Naive thymus-derived CD8-positive, alpha-beta T cell (primary cell): ENCODE results near the gene LIPG. TPM values are rescaled to one million over a fixed set of nuclear protein-coding genes. Genes with fewer than 3 reads are reported as not detected.

Experiments
- ATAC-seq, 2 donors: fragments of 150-1000 bp; cut with Tn5 transposase in 1 of 2; sonication (Bioruptor Pico), chemical (Tn5 transposase) in 1 of 2; 1 replicate in 1 of 2; 2 replicates in 1 of 2; pipeline ENCODE4 v1.10.0; 2021; ENCODE audit warnings: mild to moderate bottlenecking in 2 of 2, moderate library complexity in 2 of 2
- POLR2A ChIA-PET: fragments of 350-600 bp; sonication (Branson Sonifier 250); formaldehyde crosslinking; loops from one replicate; lab custom pipeline; 2021; ENCODE audit warnings: antibody characterized with exemption; lab: Charles Lee
- DNase-seq, 10 donors: peaks; one replicate each; pipeline versions ENCODE4 v3.0.0 to v3.0.0-alpha.2; 2020 to 2022
- H3K27ac Mint-ChIP-seq, 10 donors: one replicate each; pipeline ENCODE4 v1.8.0; 2020 to 2022; ENCODE audit warnings: mild to moderate bottlenecking in 10 of 10, mixed read lengths in 10 of 10, moderate library complexity in 4 of 10, inconsistent platforms in 1 of 10
- H3K27me3 Mint-ChIP-seq, 5 donors: one replicate each; pipeline ENCODE4 v1.8.0; 2021 to 2022; ENCODE audit warnings: mixed read lengths in 5 of 5
- H3K36me3 Mint-ChIP-seq, 3 donors: one replicate each; pipeline ENCODE4 v1.8.0; 2020 to 2022; ENCODE audit warnings: mixed read lengths in 3 of 3, mild to moderate bottlenecking in 2 of 3, inconsistent platforms in 1 of 3
- H3K4me1 Mint-ChIP-seq, 4 donors: one replicate each; pipeline ENCODE4 v1.8.0; 2021 to 2022; ENCODE audit warnings: mixed read lengths in 4 of 4
- H3K4me3 Mint-ChIP-seq, 10 donors: one replicate each; pipeline ENCODE4 v1.8.0; 2020 to 2022; ENCODE audit warnings: mild to moderate bottlenecking in 10 of 10, mixed read lengths in 10 of 10, moderate library complexity in 6 of 10, inconsistent platforms in 1 of 10
- H3K9me3 Mint-ChIP-seq, 9 donors: one replicate each; pipeline ENCODE4 v1.8.0; 2020 to 2022; ENCODE audit warnings: mixed read lengths in 9 of 9, mild to moderate bottlenecking in 3 of 9, inconsistent platforms in 1 of 9, moderate library complexity in 1 of 9
- polyA plus RNA-seq, 3 donors: library from polyadenylated mRNA; unstranded; fragments of 300-500 nt; fragmentation: Illumina TruSeq; gene quantifications; one replicate each; pipeline ENCODE4 v1.2.3, GENCODE V29; 2021
- total RNA-seq, 8 experiments: library from RNA in 2 of 8; stranded (reverse) in 2 of 8; gene quantifications; one replicate each; pipeline ENCODE4 v1.2.3 and lab custom pipeline; 2021 to 2026

Gene LIPG
- total and polyA plus RNA-seq, 5 experiments from 2014 or later = not detected

DNA sequence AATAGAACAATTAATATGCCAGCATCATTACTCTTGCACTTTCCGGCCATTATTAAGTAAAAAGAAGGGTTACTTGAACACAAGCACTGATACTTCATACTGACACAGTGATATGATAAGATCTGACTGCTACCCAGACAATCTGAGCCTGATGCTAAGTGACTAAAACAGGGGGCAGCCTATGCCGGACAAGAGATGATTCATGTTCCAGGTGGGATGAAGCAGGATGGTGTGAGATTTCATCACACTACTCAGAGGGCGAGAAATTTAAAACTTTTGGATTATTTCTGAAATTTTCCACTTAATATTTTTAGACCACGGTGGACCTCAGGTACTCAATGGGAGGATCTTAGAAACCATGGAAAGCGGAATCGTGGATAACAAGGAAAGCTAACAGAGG is 61.7 kb downstream of the LIPG start:
- POLR2A ChIA-PET = no interaction called here
- no peak for ATAC-seq
- H3K27me3 Mint-ChIP-seq = peaks cover 14 to 39% (median 19%) of the 10 kb centered on the region in 5 donors
- H3K4me3 Mint-ChIP-seq = no peak overlapping the region
- no peak for DNase-seq
- H3K9me3 Mint-ChIP-seq = no peaks in the 10 kb centered on the region
- H3K27ac Mint-ChIP-seq = no peak overlapping the region
- peaks cover 0 to 8% (median 0%) of the 10 kb centered on the region in 4 donors for H3K4me1 Mint-ChIP-seq
- peaks cover 0 to 3% (median 0%) of the 10 kb centered on the region in 3 donors for H3K36me3 Mint-ChIP-seq

DNA sequence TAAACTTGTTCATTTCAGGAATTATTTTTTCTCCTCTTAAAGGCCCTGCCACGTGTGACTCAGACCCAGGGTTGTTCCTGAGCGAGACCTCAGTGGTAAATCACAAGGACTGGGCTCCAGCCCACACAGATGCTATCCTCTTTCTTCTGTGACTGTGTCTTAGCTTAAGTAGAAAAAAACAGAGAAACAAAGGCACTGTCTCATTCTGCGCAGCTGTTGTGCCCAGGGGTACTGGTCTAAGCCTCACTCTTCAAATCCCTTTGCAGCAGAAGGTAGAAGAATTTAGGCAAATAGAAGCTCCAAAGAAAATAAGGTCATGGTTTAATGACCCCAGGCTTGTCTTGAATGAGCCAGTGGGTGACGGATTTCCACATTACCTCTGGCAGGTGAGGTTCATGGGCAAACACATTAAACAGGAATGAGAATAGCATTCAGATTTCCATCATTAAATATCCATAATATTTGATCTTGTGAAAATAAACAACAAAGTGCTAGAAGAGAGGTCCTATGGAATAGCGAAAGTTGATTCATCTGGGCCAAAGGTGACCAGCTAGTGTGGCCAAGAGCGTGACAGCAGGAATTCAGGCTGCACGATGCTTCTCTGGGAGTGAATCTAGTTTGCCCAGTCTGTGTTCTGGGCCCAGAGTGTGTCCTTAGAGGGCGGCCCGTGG is 63.3 kb downstream of the LIPG start:
- ATAC-seq = no peak
- Mint-ChIP-seq H3K27ac (peak overlapping the region in 2 of 10 donors; percentile 37 to 42), H3K36me3 (peaks cover 0 to 3% (median 0%) of the 10 kb centered on the region in 3 donors), H3K4me1 (peaks cover 0 to 8% (median 0%) of the 10 kb centered on the region in 4 donors), H3K9me3 (no peaks in the 10 kb centered on the region), H3K4me3 (no peak overlapping the region), H3K27me3 (peaks cover 14 to 39% (median 19%) of the 10 kb centered on the region in 5 donors)
- POLR2A ChIA-PET = no interaction called here
- DNase-seq = no peak

DNA sequence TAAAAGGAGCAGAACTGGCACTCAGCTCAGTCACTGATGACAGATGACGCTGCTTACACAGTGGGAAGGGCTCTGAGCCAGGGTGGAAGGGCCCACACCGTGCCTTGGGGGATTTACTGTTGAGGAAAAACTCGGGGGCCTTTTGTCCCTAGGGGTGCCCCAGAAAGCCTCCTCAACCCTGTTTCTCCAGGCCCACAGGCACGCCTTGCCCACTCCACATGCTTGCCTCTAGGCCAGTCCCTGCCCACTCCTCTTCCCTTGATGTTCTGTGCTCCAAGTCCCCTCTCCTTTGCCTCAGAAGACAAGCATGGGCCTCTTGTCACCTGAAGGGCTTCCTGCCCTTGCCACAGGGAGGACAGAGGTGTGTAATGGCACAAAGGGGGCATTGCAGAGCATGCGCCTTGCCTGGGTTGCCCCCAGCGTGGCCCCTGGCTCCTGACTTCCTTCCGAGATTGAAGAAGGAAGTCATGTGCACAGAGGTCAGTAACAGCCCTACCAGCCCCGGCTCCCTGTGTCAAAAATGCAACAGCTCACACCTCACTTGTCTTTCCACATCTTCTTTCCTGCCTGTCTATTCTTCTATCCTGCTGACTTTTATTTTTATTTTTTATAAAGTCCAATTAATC is 65.1 kb downstream of the LIPG start:
- Mint-ChIP-seq H3K4me1 (peaks cover 0 to 10% (median 0%) of the 10 kb centered on the region in 4 donors), H3K27me3 (peaks cover 6 to 29% (median 12%) of the 10 kb centered on the region in 5 donors), H3K27ac (no peak overlapping the region), H3K4me3 (no peak overlapping the region), H3K9me3 (no peaks in the 10 kb centered on the region), H3K36me3 (peaks cover 0 to 3% (median 0%) of the 10 kb centered on the region in 3 donors)
- ATAC-seq (no peak), DNase-seq (no peak)
- POLR2A ChIA-PET = no interaction called here

DNA sequence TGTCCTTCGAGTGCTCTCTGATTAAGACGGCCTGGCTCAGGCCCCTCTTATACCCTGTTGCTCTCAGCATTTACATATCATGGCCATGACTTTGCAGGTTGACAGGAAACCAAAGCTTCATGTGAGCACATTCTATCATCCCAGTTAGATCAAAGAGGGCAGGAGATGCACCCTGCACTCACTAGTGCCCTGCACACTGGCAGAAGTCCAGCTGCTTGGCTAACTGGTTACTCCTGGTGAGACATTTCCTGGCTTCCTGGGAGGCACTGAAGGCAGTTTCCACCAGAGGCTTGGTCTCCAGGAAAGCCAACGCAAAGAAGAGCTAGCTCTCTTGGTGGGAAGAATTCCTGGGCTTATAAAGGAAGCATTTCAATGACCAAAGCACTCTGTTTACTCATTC is 66.3 kb downstream of the LIPG start:
- no peak for DNase-seq
- H3K27ac Mint-ChIP-seq = no peak overlapping the region
- ATAC-seq = no peak
- POLR2A ChIA-PET = no interaction called here
- H3K9me3 Mint-ChIP-seq = no peaks in the 10 kb centered on the region
- no peaks in the 10 kb centered on the region for H3K36me3 Mint-ChIP-seq
- H3K4me1 Mint-ChIP-seq = peaks cover 0 to 9% (median 0%) of the 10 kb centered on the region in 4 donors
- no peak overlapping the region for H3K4me3 Mint-ChIP-seq
- peaks cover 3 to 17% (median 5%) of the 10 kb centered on the region in 5 donors for H3K27me3 Mint-ChIP-seq

DNA sequence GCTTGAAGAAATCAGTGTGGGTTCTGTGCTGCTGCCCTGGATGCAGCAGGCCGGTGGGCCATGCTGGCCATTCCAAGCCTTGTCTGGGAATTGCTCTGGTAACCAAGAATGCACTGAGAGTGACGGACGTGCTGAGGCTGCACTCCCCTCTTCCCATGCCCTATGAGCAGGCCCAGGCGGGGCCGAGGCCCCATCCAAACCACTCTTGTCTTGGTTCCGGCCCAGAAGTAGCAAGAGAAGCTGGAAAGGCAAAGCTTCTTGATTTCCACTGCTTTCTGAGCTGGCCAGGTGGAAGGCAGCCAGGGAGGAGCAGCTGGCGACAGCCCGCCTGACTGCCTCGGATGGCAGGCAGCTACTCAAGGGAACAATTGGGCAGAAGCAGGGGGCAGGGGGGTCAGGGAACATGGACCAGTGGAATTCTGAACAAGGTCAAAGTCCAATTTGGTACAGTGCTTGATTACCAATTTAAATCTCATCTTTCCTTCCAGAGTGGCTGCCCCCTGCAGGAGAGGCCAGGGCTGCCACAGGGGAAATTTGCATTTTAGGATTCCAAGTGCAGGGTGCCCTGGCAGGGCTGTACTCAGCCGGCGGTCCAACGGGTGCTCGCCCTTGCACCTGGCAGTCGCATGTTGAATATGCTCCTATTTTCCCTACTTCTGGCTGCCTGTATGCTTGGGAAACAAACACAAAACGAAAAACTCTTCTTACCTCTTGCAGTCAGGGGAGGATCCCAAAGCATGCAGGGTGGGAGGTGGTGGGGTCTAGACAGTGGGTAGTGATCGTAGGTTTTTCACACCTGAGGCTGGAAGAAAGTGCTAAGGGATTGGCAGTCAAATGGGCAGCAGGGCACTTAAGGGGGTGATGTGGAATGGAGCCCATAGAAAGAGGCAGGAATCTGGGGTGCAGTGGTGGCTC is 67.3 kb downstream of the LIPG start:
- peak overlapping the region in 1 of 10 donors; percentile 23 for H3K27ac Mint-ChIP-seq
- no peaks in the 10 kb centered on the region for H3K36me3 Mint-ChIP-seq
- POLR2A ChIA-PET = no interaction called here
- peaks cover 0 to 8% (median 2%) of the 10 kb centered on the region in 5 donors for H3K27me3 Mint-ChIP-seq
- ATAC-seq = no peak
- H3K4me3 Mint-ChIP-seq = no peak overlapping the region
- peaks cover 0 to 9% (median 0%) of the 10 kb centered on the region in 4 donors for H3K4me1 Mint-ChIP-seq
- DNase-seq = no peak
- H3K9me3 Mint-ChIP-seq = no peaks in the 10 kb centered on the region

DNA sequence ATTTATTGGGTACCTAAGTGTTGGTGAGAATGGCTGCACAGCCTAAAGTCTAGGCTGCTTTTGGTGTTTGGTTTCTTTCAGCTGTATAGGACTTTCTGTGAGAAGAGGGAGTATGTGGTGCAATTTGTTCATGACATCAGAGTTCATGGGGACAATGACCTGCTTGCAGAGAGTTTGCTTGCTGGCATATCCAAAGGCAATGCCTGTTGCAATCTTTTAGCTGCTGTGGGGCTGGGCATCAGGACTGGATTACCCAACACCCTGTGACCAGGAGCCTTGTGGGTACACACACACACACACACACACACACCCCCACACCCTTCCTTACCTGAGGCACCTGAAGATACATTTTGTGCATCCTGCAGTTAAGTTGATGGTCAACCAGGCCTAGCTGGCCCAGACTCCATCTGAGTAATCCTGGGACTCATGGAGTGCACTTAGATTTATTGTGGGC is 68.4 kb downstream of the LIPG start:
- H3K27ac Mint-ChIP-seq = no peak overlapping the region

DNA sequence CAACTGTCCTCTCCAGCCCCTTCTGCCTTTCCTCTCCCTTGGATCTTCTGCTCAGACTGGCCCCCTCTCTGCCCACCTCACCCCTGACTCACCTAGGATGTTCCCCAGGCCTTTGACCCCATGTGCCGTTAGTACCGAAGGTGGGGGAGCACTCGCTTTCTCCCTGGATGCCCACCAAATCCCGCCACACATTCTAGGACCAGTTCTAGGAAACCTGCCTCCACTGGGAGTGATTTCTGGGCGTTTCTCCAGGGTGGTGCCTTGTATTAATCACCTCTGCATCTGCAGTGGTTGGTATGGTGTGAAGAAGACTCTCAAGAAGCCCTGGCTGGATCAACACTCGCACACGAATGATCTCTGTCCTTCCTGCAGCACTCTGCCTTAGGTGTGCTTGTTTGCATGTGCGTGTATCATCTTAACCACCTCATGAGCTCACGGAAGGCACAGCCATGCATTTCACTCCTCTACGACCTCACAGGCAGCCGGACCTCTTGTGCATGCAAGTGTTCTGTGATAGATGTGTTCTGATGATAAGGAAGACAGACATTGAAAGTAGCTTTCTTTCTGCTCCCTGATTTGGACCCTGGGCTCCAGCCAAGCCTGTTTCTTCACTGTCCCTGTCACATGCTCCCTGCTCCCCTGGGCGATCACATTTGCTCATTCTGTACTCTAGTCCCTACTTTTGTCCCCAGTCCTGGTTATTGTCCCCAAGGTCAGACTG is 69.4 kb downstream of the LIPG start:
- Mint-ChIP-seq H3K27ac (no peak overlapping the region), H3K4me1 (peaks cover 0 to 9% (median 0%) of the 10 kb centered on the region in 4 donors), H3K36me3 (no peaks in the 10 kb centered on the region), H3K4me3 (no peak overlapping the region), H3K9me3 (no peaks in the 10 kb centered on the region), H3K27me3 (peaks cover 0 to 5% (median 2%) of the 10 kb centered on the region in 5 donors)
- DNase-seq (no peak), ATAC-seq (no peak)
- POLR2A ChIA-PET = no interaction called here

More for the DNA sequence above, 68.4 kb downstream of the LIPG start:
- H3K4me3 Mint-ChIP-seq = no peak overlapping the region
- DNase-seq (no peak), ATAC-seq (no peak)
- no peaks in the 10 kb centered on the region for H3K36me3 Mint-ChIP-seq
- POLR2A ChIA-PET = no interaction called here
- no peaks in the 10 kb centered on the region for H3K9me3 Mint-ChIP-seq
- peaks cover 0 to 5% (median 2%) of the 10 kb centered on the region in 5 donors for H3K27me3 Mint-ChIP-seq
- peaks cover 0 to 9% (median 0%) of the 10 kb centered on the region in 4 donors for H3K4me1 Mint-ChIP-seq

DNA sequence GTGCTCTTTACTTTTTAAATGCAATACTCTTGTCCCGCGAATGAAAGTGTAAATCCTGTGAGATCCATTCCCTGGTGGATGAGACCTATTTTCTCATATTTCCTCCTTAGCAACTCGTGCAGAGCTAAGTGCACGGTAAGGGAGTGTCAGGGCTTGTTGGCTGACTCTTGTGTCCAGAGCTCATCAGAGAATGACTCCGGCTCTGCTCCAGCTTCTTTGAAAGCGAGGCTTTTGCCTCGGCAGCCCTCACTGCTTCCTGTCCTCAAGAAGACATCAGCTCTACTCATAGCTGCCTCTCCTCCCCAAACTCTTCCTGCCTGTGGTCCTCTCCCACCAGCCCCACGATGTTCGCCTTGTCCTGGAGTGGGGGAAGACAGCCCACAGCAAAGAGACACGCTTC is 70.7 kb downstream of the LIPG start:
- ATAC-seq (no peak), DNase-seq (no peak)
- Mint-ChIP-seq H3K36me3 (no peaks in the 10 kb centered on the region), H3K9me3 (no peaks in the 10 kb centered on the region), H3K27ac (no peak overlapping the region), H3K4me1 (peaks cover 0 to 9% (median 0%) of the 10 kb centered on the region in 4 donors), H3K4me3 (no peak overlapping the region), H3K27me3 (peaks cover 0 to 8% (median 4%) of the 10 kb centered on the region in 5 donors)
- POLR2A ChIA-PET = no interaction called here

DNA sequence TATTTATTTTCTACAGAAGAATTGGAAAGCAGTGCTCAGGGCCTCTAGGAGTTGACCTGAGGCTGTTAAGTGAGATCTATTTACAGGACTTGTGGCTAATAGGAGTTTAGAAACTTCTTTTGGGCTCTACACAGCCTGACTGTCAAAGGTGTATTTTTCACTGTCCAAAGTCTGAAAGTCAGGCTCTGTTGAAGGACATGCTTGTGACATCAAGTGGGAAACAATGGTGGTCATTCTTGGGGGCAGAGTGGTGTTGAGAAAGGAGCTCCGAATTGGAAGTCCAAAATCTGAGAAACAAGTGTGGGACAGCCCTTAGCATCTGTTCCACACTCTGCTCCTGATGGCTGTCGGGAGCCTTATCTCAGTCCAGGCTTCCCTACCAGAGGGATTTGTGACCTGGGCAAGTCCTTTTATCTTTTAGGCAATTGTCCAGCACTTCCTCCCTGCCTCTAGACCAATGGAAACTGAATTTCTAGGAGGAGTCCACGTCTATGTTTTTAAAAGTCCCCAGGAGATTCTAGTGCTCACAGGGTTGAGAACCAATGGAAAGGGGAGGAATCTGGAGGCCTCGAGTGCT is 76.4 kb downstream of the LIPG start:
- H3K9me3 Mint-ChIP-seq = no peaks in the 10 kb centered on the region
- H3K4me1 Mint-ChIP-seq = no peaks in the 10 kb centered on the region
- POLR2A ChIA-PET = no interaction called here
- no peak for ATAC-seq
- peaks cover 0 to 10% (median 8%) of the 10 kb centered on the region in 5 donors for H3K27me3 Mint-ChIP-seq
- no peak for DNase-seq
- H3K4me3 Mint-ChIP-seq = no peak overlapping the region
- peaks cover 0 to 3% (median 0%) of the 10 kb centered on the region in 3 donors for H3K36me3 Mint-ChIP-seq
- no peak overlapping the region for H3K27ac Mint-ChIP-seq

DNA sequence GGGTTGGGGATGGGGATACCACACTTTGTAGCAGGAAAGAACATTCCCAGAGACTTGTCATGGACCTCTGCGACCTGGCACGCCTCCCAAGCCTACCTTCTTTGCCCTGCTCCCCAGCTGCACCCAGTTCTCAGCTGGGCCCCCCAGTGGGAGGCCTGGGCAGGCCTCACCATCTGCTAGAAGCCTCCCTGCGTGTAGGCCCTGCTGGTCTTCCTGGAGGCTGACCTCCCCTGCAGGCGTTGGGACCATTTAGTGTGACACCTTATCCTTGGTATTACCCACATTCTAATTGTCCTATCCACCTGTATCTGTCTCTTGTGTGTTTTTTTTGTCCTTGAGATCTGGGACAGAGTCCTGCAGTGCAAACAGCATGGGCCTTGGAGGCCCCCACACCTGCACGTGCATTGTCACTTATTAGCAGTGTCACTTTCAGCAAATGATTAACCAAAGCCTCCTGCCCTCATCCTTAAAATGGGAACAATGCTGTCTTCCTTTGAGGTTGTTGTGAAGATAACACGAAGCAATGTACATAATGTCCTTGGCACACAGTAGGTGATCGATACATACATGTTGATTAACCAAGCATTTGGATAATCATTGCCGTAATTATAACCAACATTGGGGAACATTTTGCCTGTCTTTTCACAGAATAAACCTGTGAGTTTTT is 77.2 kb downstream of the LIPG start:
- no peaks in the 10 kb centered on the region for H3K4me1 Mint-ChIP-seq
- POLR2A ChIA-PET = no interaction called here
- DNase-seq (no peak), ATAC-seq (no peak)
- H3K27me3 Mint-ChIP-seq = peaks cover 2 to 14% (median 11%) of the 10 kb centered on the region in 5 donors
- no peaks in the 10 kb centered on the region for H3K9me3 Mint-ChIP-seq
- no peak overlapping the region for H3K4me3 Mint-ChIP-seq
- peaks cover 0 to 3% (median 0%) of the 10 kb centered on the region in 3 donors for H3K36me3 Mint-ChIP-seq
- H3K27ac Mint-ChIP-seq = no peak overlapping the region

DNA sequence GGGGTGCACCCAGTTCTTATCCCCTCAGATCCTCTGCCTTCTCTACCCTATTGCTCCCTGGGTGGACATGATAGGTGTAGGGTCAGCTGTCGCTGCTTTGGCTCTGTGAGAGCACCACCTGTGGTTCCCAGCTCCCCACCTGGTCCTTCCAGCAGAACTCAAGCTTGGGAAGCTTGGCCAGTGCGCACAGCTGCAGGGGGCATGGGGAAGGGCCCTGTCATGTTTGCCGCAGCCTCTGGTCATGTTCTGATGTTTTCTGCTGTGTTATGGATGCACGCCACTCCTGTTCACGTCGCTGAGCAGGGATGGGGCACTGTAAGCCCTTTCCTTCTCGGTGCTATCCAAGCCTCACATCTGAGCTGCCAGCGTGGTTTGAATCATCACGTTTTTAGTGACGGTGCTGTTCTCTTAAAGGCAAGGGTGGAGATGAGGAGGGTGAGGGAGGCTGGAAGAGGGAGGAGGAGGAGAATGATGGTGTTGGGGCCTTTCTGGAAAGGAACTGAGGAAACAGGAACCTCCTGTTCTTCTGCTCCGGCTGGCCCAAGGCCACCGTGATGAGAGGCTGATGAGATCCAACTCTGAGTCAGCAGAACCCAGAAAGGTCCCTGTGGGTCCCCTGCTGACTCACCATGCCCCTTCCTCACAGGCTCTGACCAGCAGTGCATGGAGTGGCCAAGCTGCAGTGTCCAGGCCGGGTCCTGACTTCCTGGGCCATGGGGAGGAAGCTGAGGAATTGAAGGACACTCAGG is 78.0 kb downstream of the LIPG start:
- Mint-ChIP-seq H3K4me3 (no peak overlapping the region), H3K36me3 (peaks cover 0 to 3% (median 0%) of the 10 kb centered on the region in 3 donors), H3K9me3 (no peaks in the 10 kb centered on the region), H3K4me1 (no peaks in the 10 kb centered on the region), H3K27ac (no peak overlapping the region), H3K27me3 (peaks cover 2 to 17% (median 14%) of the 10 kb centered on the region in 5 donors)
- POLR2A ChIA-PET = no interaction called here
- ATAC-seq (no peak), DNase-seq (no peak)
